Stimulated activated CD8-positive, alpha-beta memory T cell treated with anti-CD3 and anti-CD28 coated beads, Interleukin-7, amount 100 ng/mL, for 1 hour (primary cell): ENCODE data around the gene BPIFB3.

Experiments
- DNase-seq, 2 donors: peaks; one replicate each; pipeline ENCODE4 v3.0.0-alpha.2; 2020; ENCODE audit warnings: low read depth in 2 of 2

Gene BPIFB3

DNA sequence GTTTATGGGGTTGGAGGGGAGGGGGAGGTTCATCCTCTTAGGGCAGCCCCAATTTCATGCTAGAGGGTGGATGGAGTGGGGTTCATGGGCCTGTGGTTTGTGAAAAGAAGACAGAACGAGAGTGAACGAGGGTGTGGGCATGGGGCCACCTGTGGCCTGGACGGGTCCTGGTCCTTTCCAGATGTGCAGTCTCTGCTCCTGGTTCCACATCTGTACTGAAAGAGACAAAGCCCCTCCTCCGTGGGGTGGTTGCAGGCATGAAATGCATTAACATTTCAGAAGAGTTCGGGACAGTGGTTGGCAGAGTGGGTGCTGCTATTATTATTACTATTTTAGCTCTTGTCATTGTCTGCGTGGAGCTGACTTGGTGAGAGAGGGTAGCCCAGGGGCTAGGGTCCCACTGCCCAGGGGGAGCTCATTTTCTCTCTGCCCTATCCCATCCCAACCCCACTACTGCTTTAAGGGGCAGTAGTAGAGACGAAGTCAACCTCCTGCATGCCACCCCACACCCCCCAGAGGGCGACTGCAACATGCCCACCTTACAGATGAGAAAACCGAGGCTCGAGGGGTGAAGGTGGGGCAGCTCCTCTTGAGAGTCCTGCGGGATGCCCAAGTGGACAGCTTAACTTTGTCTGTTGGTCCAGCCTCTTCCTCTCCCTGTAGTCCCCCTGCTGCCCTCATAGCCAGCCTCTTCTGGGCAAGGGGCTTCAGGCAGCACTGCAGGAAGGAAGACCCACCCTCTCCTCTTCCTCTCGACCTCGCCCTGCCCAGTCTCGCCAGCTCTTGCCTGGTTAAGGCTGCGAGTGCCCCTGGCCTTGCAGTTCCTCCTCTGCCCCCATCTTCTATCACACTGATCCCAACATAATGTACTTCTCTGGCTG lies 37.8 kb upstream of the BPIFB3 start:
- no peak for DNase-seq

GRCh38 chr20:33016581-33017109 lies 37.1 kb upstream of the BPIFB3 start:
- no peak for DNase-seq

- no peak for DNase-seq
These were observed 36.2 kb upstream of the BPIFB3 start for GRCh38 chr20:33017542-33017941.

- no peak for DNase-seq
These were observed 35.4 kb upstream of the BPIFB3 start for GRCh38 chr20:33018169-33018931.

GRCh38 chr20:33019465-33020277 lies 34.0 kb upstream of the BPIFB3 start:
- DNase-seq = no peak

DNA sequence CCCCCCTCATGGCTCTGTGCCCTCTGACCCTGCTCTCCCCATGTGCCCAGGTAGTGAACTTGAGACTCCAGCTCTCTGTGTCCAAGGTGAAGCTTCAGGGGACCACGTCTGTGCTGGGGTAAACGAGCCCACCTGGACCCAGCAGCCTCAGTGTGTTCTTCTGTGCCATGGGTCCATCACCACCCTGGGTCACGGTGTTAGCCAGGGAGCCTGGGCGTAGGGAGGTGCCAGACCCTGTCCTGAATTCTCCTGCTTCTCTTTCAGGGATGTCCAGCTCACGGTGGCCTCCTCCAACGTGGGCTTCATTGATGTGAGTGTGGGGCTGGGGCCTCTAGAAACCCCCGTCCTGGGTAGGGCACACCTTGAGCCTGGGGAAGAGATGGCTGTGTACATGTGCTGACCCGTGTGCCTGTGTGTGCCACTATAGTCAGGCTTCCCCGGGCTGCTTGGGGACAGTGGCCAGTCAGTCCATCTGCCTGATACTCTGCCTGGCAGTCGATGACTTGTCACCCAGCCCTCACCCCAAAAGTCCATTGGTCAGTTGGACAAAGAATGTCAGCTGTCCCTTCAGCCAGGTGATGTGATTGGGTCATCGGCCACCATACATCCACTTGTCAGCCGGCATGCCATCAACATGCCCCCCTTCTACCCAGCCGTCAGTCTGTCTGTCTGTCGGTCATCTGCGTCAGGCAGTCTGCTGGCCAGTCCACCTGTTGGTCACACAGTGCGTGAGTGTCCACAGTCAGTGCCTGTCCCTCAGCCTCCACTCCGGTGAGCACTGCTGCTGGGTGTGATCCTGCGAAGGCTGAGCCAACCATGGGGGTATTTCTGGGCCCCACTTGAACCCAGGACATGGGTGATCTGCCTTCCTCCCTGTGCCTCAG lies 33.2 kb upstream of the BPIFB3 start:
- no peak for DNase-seq

- DNase-seq = no peak
These were observed 31.8 kb upstream of the BPIFB3 start for GRCh38 chr20:33021879-33022278.

- no peak for DNase-seq
These were observed 31.4 kb upstream of the BPIFB3 start for GRCh38 chr20:33022289-33022688.

DNA sequence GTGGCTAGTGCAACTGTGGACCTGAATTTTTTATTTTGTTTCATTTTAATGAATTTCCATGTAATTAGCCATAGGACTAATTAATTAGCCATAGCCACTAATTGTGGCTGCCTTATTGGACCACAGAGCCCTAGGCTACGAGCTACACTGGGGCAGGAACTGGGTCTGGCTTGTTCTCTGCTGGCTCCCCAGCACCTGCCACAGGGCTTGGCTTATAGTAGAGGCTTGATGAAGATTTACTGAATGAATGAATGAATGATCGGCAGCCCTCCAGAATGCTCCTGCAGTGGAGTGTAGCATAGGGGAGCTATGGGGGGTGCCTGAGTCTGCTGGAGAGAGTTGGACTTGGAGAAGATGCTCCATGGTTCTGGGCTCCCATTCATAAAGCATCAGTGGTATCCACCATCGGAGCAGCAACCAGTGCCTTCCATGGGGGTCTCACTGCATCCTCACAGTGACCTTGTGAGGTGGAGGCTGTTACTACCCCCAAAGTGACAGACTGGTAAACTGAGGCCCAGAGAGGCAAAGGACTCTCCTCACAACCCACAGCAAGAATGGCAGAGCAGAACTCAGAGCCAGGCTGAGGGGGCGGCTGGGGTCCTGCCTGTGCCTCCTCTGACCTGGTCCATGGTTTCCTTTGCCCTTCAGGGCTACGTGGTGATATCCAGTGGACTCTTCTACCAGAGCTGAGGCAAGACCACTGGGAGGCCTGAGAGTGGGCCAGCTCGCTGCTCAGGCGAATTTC lies 30.8 kb upstream of the BPIFB3 start:
- DNase-seq = no peak

- no peak for DNase-seq
These were observed 30.1 kb upstream of the BPIFB3 start for GRCh38 chr20:33023439-33024242.

DNA sequence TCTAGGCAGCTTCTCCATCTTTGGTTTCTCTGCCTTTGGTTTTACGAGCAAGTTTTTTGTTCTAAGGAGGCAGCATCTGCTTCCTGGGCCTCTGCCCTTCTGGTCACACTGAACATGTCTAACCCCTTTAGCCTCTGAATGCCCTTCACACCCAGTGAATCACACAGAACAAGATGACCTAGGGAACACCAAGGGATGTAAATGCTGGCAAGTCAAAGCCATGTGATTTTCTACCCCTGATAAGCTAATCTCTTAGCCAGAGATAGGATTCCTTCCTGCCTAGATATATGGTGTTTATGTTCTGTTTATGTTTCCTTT lies 29.5 kb upstream of the BPIFB3 start:
- DNase-seq = no peak

- no peak for DNase-seq
These were observed 28.9 kb upstream of the BPIFB3 start for GRCh38 chr20:33024609-33025317.

GRCh38 chr20:33025318-33025876 lies 28.3 kb upstream of the BPIFB3 start:
- no peak for DNase-seq

GRCh38 chr20:33026072-33026778 lies 27.5 kb upstream of the BPIFB3 start:
- no peak for DNase-seq

GRCh38 chr20:33026779-33027759 lies 26.6 kb upstream of the BPIFB3 start:
- DNase-seq = no peak
